HUES48 (cell line): ENCODE measurements around the gene LAMC3.
"Not testable (repeated sequence)": the region's sequence is repeated elsewhere in the genome, so short reads cannot be mapped to it uniquely, and the experiment has no call there.

Experiments used
- H3K27ac ChIP-seq: one replicate; pipeline ENCODE4 v1.7.0; 2013; ENCODE audit warnings: low read depth, low read length, inconsistent platforms
- H3K27me3 ChIP-seq: 2 replicates; pipeline ENCODE4 v1.6.1; 2013; ENCODE audit warnings: mild to moderate bottlenecking, low read length; ENCODE audit not compliant: control insufficient read depth, insufficient read depth
- H3K36me3 ChIP-seq: 2 replicates; pipeline ENCODE4 v1.6.1; 2013; ENCODE audit warnings: low read length; ENCODE audit not compliant: control insufficient read depth, insufficient read depth
- H3K4me1 ChIP-seq: 2 replicates; pipeline ENCODE4 v1.6.1; 2013; ENCODE audit warnings: mild to moderate bottlenecking, low read length; ENCODE audit not compliant: control insufficient read depth, insufficient read depth
- H3K4me3 ChIP-seq: 2 replicates; pipeline ENCODE4 v1.5.1; 2013; ENCODE audit warnings: mild to moderate bottlenecking, low read depth, low read length
- H3K9ac ChIP-seq: 2 replicates; pipeline ENCODE4 v1.6.1; 2013; ENCODE audit warnings: mild to moderate bottlenecking, low read depth, low read length, moderate library complexity
- H3K9me3 ChIP-seq: 2 replicates; pipeline ENCODE4 v1.6.1; 2013; ENCODE audit warnings: low read length; ENCODE audit not compliant: control insufficient read depth, insufficient read depth

LAMC3 gene

GRCh38 chr9:131033269-131034224, 24.6 kb downstream of the LAMC3 start:
- H3K4me3 ChIP-seq, result no peak overlapping the region
- H3K36me3 ChIP-seq, result 0 out of 2 replicates have a peak, but pooled peaks cover 3% of the 10 kb centered on the region
- H3K27me3 ChIP-seq, result no peaks in the 10 kb centered on the region
- no peaks in the 10 kb centered on the region for H3K9me3 ChIP-seq
- no peak overlapping the region for H3K9ac ChIP-seq
- H3K27ac ChIP-seq, result no peak overlapping the region
- no peaks in the 10 kb centered on the region for H3K4me1 ChIP-seq

- H3K27me3 ChIP-seq, result no peaks in the 10 kb centered on the region
- H3K9ac ChIP-seq, result no peak overlapping the region
- no peaks in the 10 kb centered on the region for H3K9me3 ChIP-seq
- H3K27ac ChIP-seq, result no peak overlapping the region
- no peaks in the 10 kb centered on the region for H3K4me1 ChIP-seq
- 0 out of 2 replicates have a peak, but pooled peaks cover 6% of the 10 kb centered on the region for H3K36me3 ChIP-seq
- no peak overlapping the region for H3K4me3 ChIP-seq
Observed at GRCh38 chr9:131034268-131034667, 25.3 kb downstream of the LAMC3 start.

- not testable (repeated sequence) for H3K4me1 ChIP-seq, H3K4me3 ChIP-seq, H3K9me3 ChIP-seq, H3K9ac ChIP-seq, H3K36me3 ChIP-seq, H3K27me3 ChIP-seq, H3K27ac ChIP-seq
Observed at GRCh38 chr9:131034749-131035148, 25.8 kb downstream of the LAMC3 start.

GRCh38 chr9:131035548-131035947, 26.6 kb downstream of the LAMC3 start:
- H3K4me1 ChIP-seq, result no peaks in the 10 kb centered on the region
- H3K4me3 ChIP-seq, result no peak overlapping the region

GRCh38 chr9:131036071-131036470, 27.1 kb downstream of the LAMC3 start:
- no peaks in the 10 kb centered on the region for H3K27me3 ChIP-seq
- no peak overlapping the region for H3K27ac ChIP-seq
- no peaks in the 10 kb centered on the region for H3K9me3 ChIP-seq
- H3K4me3 ChIP-seq, result no peak overlapping the region
- H3K9ac ChIP-seq, result no peak overlapping the region
- H3K4me1 ChIP-seq, result no peaks in the 10 kb centered on the region
- 0 out of 2 replicates have a peak, but pooled peaks cover 6% of the 10 kb centered on the region for H3K36me3 ChIP-seq

More at GRCh38 chr9:131035548-131035947, 26.6 kb downstream of the LAMC3 start:
- Histone ChIP-seq H3K9ac (no peak overlapping the region), H3K27ac (no peak overlapping the region), H3K9me3 (no peaks in the 10 kb centered on the region), H3K27me3 (no peaks in the 10 kb centered on the region), H3K36me3 (0 out of 2 replicates have a peak, but pooled peaks cover 6% of the 10 kb centered on the region)

GRCh38 chr9:131036529-131037334, 27.8 kb downstream of the LAMC3 start:
- no peaks in the 10 kb centered on the region for H3K4me1 ChIP-seq
- no peak overlapping the region for H3K9ac ChIP-seq
- no peak overlapping the region for H3K4me3 ChIP-seq
- H3K9me3 ChIP-seq, result no peaks in the 10 kb centered on the region
- peaks cover 11% of the 10 kb centered on the region; the same call in 1 of the 2 replicates for H3K36me3 ChIP-seq
- no peaks in the 10 kb centered on the region for H3K27me3 ChIP-seq
- H3K27ac ChIP-seq, result no peak overlapping the region

GRCh38 chr9:131037335-131038255, 28.6 kb downstream of the LAMC3 start:
- H3K27ac ChIP-seq, result no peak overlapping the region
- no peak overlapping the region for H3K4me3 ChIP-seq
- no peaks in the 10 kb centered on the region for H3K27me3 ChIP-seq
- H3K9ac ChIP-seq, result no peak overlapping the region
- no peaks in the 10 kb centered on the region for H3K9me3 ChIP-seq
- H3K4me1 ChIP-seq, result no peaks in the 10 kb centered on the region
- peaks cover 19% of the 10 kb centered on the region; the same call in 1 of the 2 replicates for H3K36me3 ChIP-seq

- H3K27me3 ChIP-seq, result no peaks in the 10 kb centered on the region
- H3K9me3 ChIP-seq, result no peaks in the 10 kb centered on the region
- no peak overlapping the region for H3K9ac ChIP-seq
- H3K27ac ChIP-seq, result no peak overlapping the region
- peaks cover 24% of the 10 kb centered on the region; the same call in 1 of the 2 replicates for H3K36me3 ChIP-seq
- no peak overlapping the region for H3K4me3 ChIP-seq
- no peaks in the 10 kb centered on the region for H3K4me1 ChIP-seq
Observed at GRCh38 chr9:131038256-131039128, 29.5 kb downstream of the LAMC3 start.

GRCh38 chr9:131039129-131039954, 30.4 kb downstream of the LAMC3 start:
- Histone ChIP-seq H3K4me1 (no peaks in the 10 kb centered on the region), H3K27me3 (no peaks in the 10 kb centered on the region), H3K36me3 (peaks cover 24% of the 10 kb centered on the region; the same call in 1 of the 2 replicates), H3K9me3 (no peaks in the 10 kb centered on the region), H3K9ac (no peak overlapping the region), H3K27ac (no peak overlapping the region), H3K4me3 (no peak overlapping the region)
